GM18868 (cell line): Measurements from ENCODE around the gene ZC3H7B.
"Not testable (repeated sequence)": the region's sequence is repeated elsewhere in the genome, so short reads cannot be mapped to it uniquely, and the experiment has no call there.

ENCODE experiments used
- ATAC-seq: cut with Tn5 transposase; IDR thresholded peaks from one replicate; pipeline ENCODE4 v1.9.1; 2021; ENCODE audit warnings: mild to moderate bottlenecking, moderate library complexity; ENCODE audit not compliant: unreplicated experiment

The ZC3H7B gene

GRCh38 chr22:41285820-41286638 is 15.3 kb upstream of the ZC3H7B start, which contains the start of gene RANGAP1:
Gene RANGAP1, minus strand, starts transcription at chr22:41286187. Its CDS starts 5,143 bp downstream, at chr22:41281044.
- peak; percentile 89 for ATAC-seq

GRCh38 chr22:41286639-41287091 is 14.7 kb upstream of the ZC3H7B start:
- ATAC-seq: peak; percentile 18

DNA sequence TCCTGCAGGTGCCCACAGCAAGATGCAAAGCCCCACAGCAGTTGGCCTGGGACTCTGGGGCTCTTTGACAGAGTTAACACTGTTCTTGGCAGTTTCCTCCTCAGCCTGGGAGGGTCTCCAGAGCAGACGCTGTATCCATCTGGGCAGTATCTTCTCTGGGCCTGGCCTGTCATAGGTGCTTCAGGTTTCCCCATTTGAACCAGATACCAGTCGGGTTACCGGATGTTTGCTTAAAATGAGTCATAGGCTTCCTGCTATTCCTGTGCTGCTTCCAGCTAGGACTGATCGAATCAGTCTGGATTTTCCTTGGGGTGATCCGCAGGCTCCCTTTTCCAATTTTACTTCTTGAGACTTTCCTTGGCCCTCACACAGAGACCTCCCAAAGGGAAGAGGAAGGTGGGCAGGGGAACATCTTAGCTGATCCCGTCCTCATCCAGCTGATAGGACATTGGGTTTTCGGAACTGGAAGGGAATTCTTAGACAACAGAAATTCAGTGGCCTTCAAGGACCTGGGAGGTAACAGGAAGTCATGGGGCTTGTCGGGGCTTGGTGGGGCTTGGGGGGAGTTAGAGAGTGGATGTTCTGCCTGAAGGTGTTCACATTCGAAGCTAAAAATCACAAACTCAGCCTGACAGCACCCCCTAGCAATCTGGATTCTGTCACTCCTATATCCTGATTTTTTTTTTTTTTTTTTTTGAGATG is 12.9 kb upstream of the ZC3H7B start:
- no peak for ATAC-seq

GRCh38 chr22:41289671-41290070 is 11.7 kb upstream of the ZC3H7B start:
- no peak for ATAC-seq

- no peak for ATAC-seq
Observed at GRCh38 chr22:41290262-41291221, 10.8 kb upstream of the ZC3H7B start.

GRCh38 chr22:41294816-41295215 is 6.5 kb upstream of the ZC3H7B start:
- ATAC-seq: not testable (repeated sequence)

- ATAC-seq: no peak
Observed at GRCh38 chr22:41296826-41297667, 4.3 kb upstream of the ZC3H7B start.

GRCh38 chr22:41300661-41301060 is 664 bp upstream of the ZC3H7B start:
- no peak for ATAC-seq

- ATAC-seq: peak; percentile 6
Observed at GRCh38 chr22:41302021-41302767, 869 bp downstream of the ZC3H7B start.

- ATAC-seq: no peak
Observed at GRCh38 chr22:41302811-41303210, 1.5 kb downstream of the ZC3H7B start.

- no peak for ATAC-seq
Observed at GRCh38 chr22:41305646-41306045, 4.3 kb downstream of the ZC3H7B start.

DNA sequence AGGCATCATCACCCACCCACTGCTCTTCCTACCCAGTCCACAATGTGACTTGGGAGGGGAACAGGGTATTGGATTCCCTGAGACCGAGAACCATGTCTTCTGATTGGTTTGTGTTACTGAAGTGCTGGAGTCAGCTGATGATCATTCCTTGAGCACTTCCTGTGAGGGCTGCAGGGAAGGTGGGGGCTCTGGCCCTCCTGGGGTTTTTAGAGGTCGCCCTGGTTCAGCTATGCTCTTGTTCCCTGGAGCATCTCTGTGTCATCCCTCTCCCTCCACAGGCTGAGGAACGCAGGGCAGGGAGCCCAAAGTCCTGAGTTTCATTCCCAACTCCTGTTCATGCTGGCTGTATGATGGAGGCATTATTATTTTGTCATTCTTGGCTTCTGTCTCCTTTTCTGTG is 6.7 kb downstream of the ZC3H7B start:
- ATAC-seq: no peak

GRCh38 chr22:41308544-41308947 is 7.2 kb downstream of the ZC3H7B start:
- ATAC-seq: no peak

DNA sequence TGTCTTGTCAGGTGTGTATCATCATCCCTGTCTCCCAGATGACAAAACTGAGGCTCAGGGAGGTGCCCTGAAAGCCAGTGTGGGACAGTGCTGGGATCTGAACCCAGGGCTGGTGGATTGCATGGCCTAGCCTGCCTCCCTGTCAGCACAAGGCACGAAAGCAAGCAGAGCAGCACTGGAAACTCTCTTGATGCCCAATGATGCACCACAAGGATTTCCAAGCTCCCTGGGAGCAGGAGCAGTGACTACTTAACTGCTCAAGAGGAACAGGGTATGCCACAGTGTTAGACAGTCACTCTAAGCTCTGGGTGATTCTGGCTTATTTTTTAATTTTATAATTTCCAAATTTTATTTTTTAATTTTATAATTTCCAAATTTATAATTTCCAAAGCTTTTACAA is 9.0 kb downstream of the ZC3H7B start:
- no peak for ATAC-seq

- no peak for ATAC-seq
Observed at GRCh38 chr22:41311487-41311886, 10.2 kb downstream of the ZC3H7B start.

- ATAC-seq: no peak
Observed at GRCh38 chr22:41314821-41315220, 13.5 kb downstream of the ZC3H7B start.

DNA sequence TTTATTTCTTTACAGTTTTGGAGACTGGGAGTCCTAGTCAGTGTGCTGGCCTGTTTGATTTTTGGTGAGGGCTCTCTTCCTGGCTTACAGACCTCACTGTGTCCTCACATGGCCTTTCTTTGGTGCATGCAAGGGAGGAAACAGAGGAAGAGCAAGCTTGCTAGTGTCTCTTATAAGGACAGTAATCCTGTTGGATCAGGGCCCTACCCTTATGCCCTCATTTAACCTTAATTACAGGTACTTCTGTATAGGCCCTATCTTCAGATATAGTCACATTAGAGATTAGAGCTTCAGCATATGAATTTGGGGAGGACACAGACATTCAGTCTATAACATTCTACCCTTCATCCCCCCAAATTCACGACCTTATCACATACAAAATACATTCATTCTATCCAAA is 14.3 kb downstream of the ZC3H7B start:
- ATAC-seq: no peak

DNA sequence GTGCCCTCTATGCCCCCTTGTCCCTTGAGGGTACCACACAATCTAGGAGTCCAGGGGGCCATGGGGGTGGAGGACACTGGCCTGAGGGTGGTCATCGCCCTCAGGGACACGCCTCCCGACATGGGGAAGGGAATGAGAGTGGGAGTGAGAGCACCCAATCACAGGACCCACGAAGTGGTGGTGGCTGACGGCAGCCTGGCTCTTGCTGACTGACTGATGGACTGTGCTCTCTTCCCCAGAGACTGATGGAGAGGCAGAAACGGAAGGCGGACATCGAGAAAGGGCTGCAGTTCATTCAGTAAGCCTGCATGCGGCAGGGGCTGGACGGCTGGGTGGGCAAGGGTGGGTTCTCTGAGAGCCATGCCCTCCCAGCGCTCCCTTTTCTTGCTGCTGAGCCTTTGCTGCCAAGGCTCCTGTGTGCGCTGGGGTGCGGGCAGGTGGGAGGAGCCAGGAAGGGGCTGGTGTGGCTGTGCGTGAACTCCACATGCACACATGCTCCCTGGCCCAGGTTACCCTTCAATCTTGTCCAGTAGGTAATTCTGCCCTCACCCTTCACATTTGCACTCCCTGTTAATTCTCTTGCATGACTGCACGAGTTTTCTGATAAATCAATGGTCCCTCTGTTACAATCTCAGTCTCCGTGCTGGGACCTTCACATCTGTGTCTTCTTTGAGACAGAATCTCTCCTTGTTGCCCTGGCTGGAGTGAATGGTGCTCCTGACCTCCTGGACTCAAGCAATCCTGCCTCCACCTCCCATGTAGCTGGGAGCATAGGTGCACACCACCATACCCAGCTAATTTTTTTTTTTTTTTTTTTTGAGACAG is 19.3 kb downstream of the ZC3H7B start:
- ATAC-seq: no peak
